Measurements from ENCODE around the gene KRT10. TPM values are rescaled to one million over a fixed set of nuclear protein-coding genes. Genes with fewer than 3 reads are reported as not detected.

The KRT10 gene
- total and polyA plus RNA-seq, 2 donors (not counting 1 experiment from before 2014, with no cell fraction given): 14.7 to 32.9 TPM

DNA sequence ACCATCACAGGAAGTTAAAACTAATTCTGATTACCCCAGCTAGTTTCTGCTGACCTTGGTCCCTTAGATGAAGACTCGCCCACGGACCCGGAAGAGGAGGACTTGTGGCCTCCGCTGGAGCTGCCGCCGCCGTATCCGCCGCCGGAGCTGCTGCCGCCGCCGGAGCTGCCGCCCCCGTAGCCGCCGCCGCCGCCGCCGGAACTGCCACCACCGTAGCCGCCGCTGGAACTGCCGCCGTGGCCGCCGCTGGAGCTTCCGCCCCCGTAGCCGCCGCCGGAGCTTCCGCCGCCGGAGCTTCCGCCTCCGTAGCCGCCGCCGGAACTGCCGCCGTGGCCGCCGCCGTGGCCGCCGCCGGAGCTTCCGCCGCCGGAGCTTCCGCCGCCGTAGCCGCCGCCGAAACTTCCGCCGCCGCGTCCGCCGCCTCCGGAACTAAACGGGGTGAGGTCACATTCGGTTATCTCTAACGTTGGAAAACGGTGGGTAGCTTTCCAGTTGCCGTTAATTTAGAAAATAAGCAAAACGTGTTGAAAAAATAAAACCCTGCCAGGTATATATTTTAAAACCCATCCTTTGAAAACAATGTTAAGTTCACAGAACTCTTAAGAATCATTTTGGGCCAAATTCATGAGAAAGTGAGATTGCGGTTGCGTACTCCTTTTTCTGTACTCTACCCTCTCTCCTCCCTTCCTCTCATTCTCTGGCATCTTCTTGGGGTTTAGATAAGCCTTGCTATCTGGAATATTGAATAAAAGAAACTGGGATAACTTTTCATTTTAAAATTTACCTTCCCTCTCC, 3.5 kb downstream of the KRT10 start:
- peaks cover 0 to 3% (median 3%) of the 10 kb centered on the region in 3 donors for H3K9me3 ChIP-seq (ENCODE audit: control extremely low read depth in 1 of 3, control insufficient read depth in 2 of 3, insufficient read depth in 1 of 3, low read length in 2 of 3)
- TF ChIP-seq, protein P1, sequence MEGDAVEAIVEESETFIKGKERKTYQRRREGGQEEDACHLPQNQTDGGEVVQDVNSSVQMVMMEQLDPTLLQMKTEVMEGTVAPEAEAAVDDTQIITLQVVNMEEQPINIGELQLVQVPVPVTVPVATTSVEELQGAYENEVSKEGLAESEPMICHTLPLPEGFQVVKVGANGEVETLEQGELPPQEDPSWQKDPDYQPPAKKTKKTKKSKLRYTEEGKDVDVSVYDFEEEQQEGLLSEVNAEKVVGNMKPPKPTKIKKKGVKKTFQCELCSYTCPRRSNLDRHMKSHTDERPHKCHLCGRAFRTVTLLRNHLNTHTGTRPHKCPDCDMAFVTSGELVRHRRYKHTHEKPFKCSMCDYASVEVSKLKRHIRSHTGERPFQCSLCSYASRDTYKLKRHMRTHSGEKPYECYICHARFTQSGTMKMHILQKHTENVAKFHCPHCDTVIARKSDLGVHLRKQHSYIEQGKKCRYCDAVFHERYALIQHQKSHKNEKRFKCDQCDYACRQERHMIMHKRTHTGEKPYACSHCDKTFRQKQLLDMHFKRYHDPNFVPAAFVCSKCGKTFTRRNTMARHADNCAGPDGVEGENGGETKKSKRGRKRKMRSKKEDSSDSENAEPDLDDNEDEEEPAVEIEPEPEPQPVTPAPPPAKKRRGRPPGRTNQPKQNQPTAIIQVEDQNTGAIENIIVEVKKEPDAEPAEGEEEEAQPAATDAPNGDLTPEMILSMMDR (IDR thresholded peaks at IDR 0.05): no peak
- TF ChIP-seq EZH2 (IDR thresholded peaks at IDR 0.05; ENCODE audit: borderline replicate concordance, insufficient read depth, low read depth, low read length, poor library complexity, severe bottlenecking): no peak
- intact Hi-C loops (cut with micrococcal nuclease): loop anchor here (1.0 to 10.0 kb wide), 6 partner anchors 91 to 1363 kb away; partner anchors contain the start of genes CCR7, DNAJC7 and KCNH4
- peak overlapping the region; percentile 96 for H2AFZ ChIP-seq (ENCODE audit: insufficient read depth, low read depth, low read length, poor library complexity, severe bottlenecking)
- peak; percentile 95 for DNase-seq
- H3K9ac ChIP-seq (ENCODE audit: low read length): peak overlapping the region; percentile 91
- Mint-ChIP-seq H3K27ac (peak overlapping the region; percentile 85), H3K4me1 (peaks cover 18% of the 10 kb centered on the region), H3K4me3 (peak overlapping the region; percentile 89), H3K27me3 (peaks cover 16% of the 10 kb centered on the region), H3K9me3 (ENCODE audit: insufficient read depth) (peaks cover 6% of the 10 kb centered on the region)
- H3K27me3 ChIP-seq (replicated peaks in 1 of 4; ENCODE audit: control extremely low read depth in 1 of 4, control insufficient read depth in 3 of 4, insufficient read depth in 4 of 4, low read length in 3 of 4): peaks cover 0 to 6% (median 0%) of the 10 kb centered on the region in 4 experiments
- peak overlapping the region; percentile 68 to 86 for H3K27ac ChIP-seq (ENCODE audit: low read length in 2 of 2)
- ChIA-PET CTCF (interaction anchor here (0.6 to 2.2 kb wide), 10 partner anchors 15 to 847 kb away, joined by 3 to 8 read pairs (median 4); no protein-coding TSS in a partner anchor), POLR2A (interaction anchor here (0.9 to 1.2 kb wide), 3 partner anchors 172 to 847 kb away, joined by 3 to 5 read pairs (median 5); partner anchors contain the start of genes KRTAP16-1 and SMARCE1)
- H3K79me2 ChIP-seq (ENCODE audit: control insufficient read depth, insufficient read depth, low read length): no peaks in the 10 kb centered on the region
- no peaks in the 10 kb centered on the region for H4K20me1 ChIP-seq (ENCODE audit: control insufficient read depth, insufficient read depth, low read length, poor library complexity, severe bottlenecking)
- under 1% methylated on average over 66 of the region's 73 CpGs for WGBS (ENCODE audit: insufficient coverage)
- H3K4me1 ChIP-seq (ENCODE audit: control insufficient read depth in 2 of 2, insufficient read depth in 2 of 2, low read length in 2 of 2): peaks cover 8 to 13% of the 10 kb centered on the region in 2 donors
- peak overlapping the region; percentile 79 for H3K4me2 ChIP-seq (replicated peaks; ENCODE audit: low read depth, low read length, poor library complexity, severe bottlenecking)
- H3K36me3 ChIP-seq (replicated peaks in 1 of 2; ENCODE audit: control extremely low read depth in 1 of 2, control insufficient read depth in 1 of 2, extremely low read depth in 1 of 2, insufficient read depth in 2 of 2, low read length in 1 of 2): peaks cover 0 to 12% of the 10 kb centered on the region in 2 experiments
- peak overlapping the region; percentile 50 to 95 (median 71) for H3K4me3 ChIP-seq (ENCODE audit: control extremely low read depth in 1 of 5, extremely low read depth in 1 of 5, insufficient read depth in 1 of 5, low read depth in 2 of 5, low read length in 4 of 5)
- ATAC-seq (ENCODE audit: low read depth): peak; percentile 91

Measured in B cell (primary cell).